Brain microvascular endothelial cell (primary cell): Measurements from ENCODE around the gene FAM20A.

Experiments used
- DNase-seq: peaks from one replicate; pipeline ENCODE4 v3.0.0-alpha.2; 2020
- H3K27ac ChIP-seq: fragments of 250-450 bp; sonication (Bioruptor Pico); 2 replicates; pipeline ENCODE4 v1.5.1; 2020; ENCODE audit warnings: mild to moderate bottlenecking, moderate library complexity
- H3K27me3 ChIP-seq: fragments of 250-450 bp; sonication (Bioruptor Pico); replicated peaks from 2 replicates; pipeline ENCODE4 v1.5.1; 2020; ENCODE audit warnings: mild to moderate bottlenecking
- H3K36me3 ChIP-seq: fragments of 250-450 bp; sonication (Bioruptor Pico); replicated peaks from 2 replicates; pipeline ENCODE4 v1.5.1; 2020; ENCODE audit warnings: mild to moderate bottlenecking
- H3K4me3 ChIP-seq: 2 replicates; pipeline ENCODE4 v1.5.1; 2011; ENCODE audit warnings: low read depth, mild to moderate bottlenecking, control low read depth, low read length, moderate library complexity
- CTCF ChIP-seq: IDR thresholded peaks from 2 replicates; pipeline ENCODE4 v1.5.1; 2011; ENCODE audit warnings: low read depth, mild to moderate bottlenecking, moderate library complexity, low read length, control low read depth, inconsistent platforms; ENCODE audit errors: missing control alignments
- in situ Hi-C: cut with HindIII; loops from 2 replicates; pipeline ENCODE4 v1.10.0; 2017; ENCODE audit warnings: low sequenced_read_pairs, low pct_ligation_motif_present

FAM20A gene

DNA sequence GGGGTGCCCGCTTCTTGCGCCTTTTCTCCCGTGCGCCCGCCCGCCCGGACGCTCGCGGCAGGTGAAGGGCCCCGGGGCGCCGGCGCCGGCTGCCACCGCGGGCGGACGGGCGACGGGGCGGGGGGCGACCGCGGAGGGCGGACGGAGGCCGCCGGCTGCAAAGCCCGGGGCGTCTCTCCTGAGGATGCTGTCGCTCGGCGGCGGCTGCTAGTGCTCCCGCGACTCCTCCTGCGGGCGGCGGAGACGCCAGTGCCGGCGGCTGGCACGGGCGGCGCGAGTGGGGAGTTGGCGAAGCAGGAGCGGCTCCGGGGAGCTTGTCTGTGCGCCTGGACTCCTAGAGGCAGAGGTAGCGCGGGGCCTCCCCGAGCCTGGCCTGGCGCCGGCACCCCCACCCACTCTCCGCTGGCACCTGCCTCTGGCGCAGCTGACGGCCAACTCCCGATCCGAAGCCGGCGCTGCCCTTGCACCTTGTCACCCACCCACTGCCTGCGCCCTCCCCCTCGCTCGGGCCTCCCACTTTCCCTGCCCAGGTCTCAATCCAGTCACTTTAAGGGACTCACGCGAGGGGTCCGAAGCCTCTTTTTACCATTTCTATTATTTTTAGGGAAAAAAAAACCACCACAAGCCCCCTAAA, at the start of gene FAM20A:
TSS of gene FAM20A (minus strand) at position 437 of the 634 bp plus-strand sequence. CDS start 701 bp downstream, outside the sequence.
- Histone ChIP-seq H3K36me3 (no peaks in the 10 kb centered on the region), H3K4me3 (peak within 1 kb of the TSS; percentile 38), H3K27ac (no peak within 1 kb of the TSS), H3K27me3 (peaks cover 33% of the 10 kb centered on the region)
- no peak for TF ChIP-seq CTCF
- in situ Hi-C loops: no loop called here
- DNase-seq: no peak

DNA sequence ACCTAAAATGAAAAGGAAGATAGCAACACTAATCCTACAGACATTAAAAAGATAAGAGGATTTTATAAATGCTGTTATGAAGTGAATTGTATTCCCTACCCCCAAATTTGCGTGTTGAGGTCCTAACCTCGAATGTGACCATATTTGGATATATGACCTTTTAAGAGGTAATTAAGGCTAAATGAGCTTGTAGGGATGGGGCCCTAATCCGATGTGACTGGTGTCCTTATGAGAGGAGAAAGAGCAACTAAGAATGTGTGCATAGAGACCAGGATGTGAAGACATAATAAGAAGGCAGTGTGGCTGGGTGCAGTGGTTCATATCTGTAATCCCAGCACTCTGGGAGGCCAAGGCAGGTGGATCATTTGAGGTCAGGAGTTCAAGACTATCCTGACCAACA, 48.2 kb upstream of the FAM20A start:
- in situ Hi-C loops: no loop called here
- Histone ChIP-seq H3K27ac (no peak overlapping the region), H3K4me3 (no peak overlapping the region), H3K36me3 (no peaks in the 10 kb centered on the region), H3K27me3 (no peaks in the 10 kb centered on the region)
- no peak for TF ChIP-seq CTCF
- no peak for DNase-seq

GRCh38 chr17:68646626-68647526, 45.7 kb upstream of the FAM20A start:
- Histone ChIP-seq H3K4me3 (no peak overlapping the region), H3K27ac (no peak overlapping the region), H3K27me3 (no peaks in the 10 kb centered on the region), H3K36me3 (no peaks in the 10 kb centered on the region)
- in situ Hi-C loops: no loop called here
- no peak for TF ChIP-seq CTCF
- no peak for DNase-seq

- no peak for TF ChIP-seq CTCF
- DNase-seq: no peak
- no peak overlapping the region for H3K27ac ChIP-seq
- no peaks in the 10 kb centered on the region for H3K36me3 ChIP-seq
- no peaks in the 10 kb centered on the region for H3K27me3 ChIP-seq
- in situ Hi-C loops: no loop called here
- no peak overlapping the region for H3K4me3 ChIP-seq
These were observed 40.9 kb upstream of the FAM20A start for GRCh38 chr17:68642118-68642412.

DNA sequence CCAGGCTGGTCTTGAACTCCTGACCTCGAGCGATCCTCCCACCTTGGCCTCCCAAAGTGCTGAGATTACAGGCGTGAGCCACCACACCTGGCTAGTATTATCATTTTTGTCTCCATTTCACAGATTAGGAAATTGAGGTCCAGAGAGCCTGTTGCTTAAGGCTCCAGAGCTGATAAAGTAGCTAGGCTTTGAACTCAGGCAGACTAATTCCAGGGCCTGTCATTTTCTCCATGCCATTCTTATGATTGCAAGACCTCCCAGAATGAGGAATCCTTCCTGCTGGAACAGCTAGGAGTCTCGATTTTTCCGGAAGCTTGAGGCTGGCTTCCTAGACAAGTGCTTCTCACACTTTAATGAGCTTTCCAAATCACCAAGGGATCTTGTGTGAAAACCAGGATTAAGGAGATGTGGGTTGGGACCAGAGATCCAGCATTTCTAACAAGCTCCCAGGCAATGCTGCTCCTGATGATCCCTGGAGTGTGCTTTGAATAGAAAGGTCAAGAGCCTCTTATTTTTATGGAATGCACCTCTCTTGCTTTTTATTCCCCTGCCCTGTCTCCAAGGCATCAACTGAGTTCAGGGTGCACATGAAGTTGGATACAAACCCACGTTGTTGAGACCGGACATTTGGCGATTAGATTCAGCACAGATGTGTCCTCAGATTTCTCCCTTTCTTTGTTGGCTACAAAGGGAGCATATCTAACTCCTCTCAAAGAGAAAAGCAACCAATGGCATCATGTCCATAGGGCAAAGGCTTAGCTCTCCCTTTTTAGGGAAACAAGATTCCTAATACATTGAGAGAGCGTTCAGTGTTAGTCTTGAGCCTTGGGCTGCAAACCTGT, 40.3 kb upstream of the FAM20A start:
- DNase-seq: no peak
- H3K4me3 ChIP-seq: no peak overlapping the region
- in situ Hi-C loops: no loop called here
- no peaks in the 10 kb centered on the region for H3K36me3 ChIP-seq
- no peaks in the 10 kb centered on the region for H3K27me3 ChIP-seq
- TF ChIP-seq CTCF: no peak
- no peak overlapping the region for H3K27ac ChIP-seq
